ENCODE results near the gene ELOA. TPM values are rescaled to one million over a fixed set of nuclear protein-coding genes. Genes with fewer than 3 reads are reported as not detected.
"Not testable (repeated sequence)": the region's sequence is repeated elsewhere in the genome, so short reads cannot be mapped to it uniquely, and the experiment has no call there.

ELOA gene
- total RNA-seq, 1 experiment from 2014 or later = 31.3 TPM

GRCh38 chr1:23732363-23733224, 10.7 kb upstream of the ELOA start:
- no peak overlapping the region for H3K27ac Mint-ChIP-seq (ENCODE audit: unreplicated experiment)
- H3K4me1 Mint-ChIP-seq (ENCODE audit: low read depth, unreplicated experiment) = peaks cover 12% of the 10 kb centered on the region
- no peaks in the 10 kb centered on the region for H3K4me1 ChIP-seq
- no peaks in the 10 kb centered on the region for H3K9me3 Mint-ChIP-seq (ENCODE audit: unreplicated experiment)
- intact Hi-C loops (cut with micrococcal nuclease; ENCODE audit: unreplicated experiment) = no loop called here
- no TSS peak for BruUV-seq (replicated peaks)
- H3K27me3 ChIP-seq (replicated peaks; ENCODE audit: control insufficient read depth, insufficient read depth, low read length) = no peaks in the 10 kb centered on the region
- H3K4me3 Mint-ChIP-seq (ENCODE audit: unreplicated experiment) = no peak overlapping the region
- H3K9me3 ChIP-seq = no peaks in the 10 kb centered on the region
- H3K36me3 ChIP-seq (ENCODE audit: control insufficient read depth, insufficient read depth, low read length) = no peaks in the 10 kb centered on the region; the same call in 1 of the 2 replicates
- DNase-seq = no peak
- H3K27me3 Mint-ChIP-seq (ENCODE audit: insufficient read depth, unreplicated experiment) = no peaks in the 10 kb centered on the region
- CTCF ChIA-PET = interaction anchor here (0.6 to 0.8 kb wide), 2 partner anchors 95 to 419 kb away, joined by 4 to 6 read pairs; no protein-coding TSS in a partner anchor
- H3K36me3 Mint-ChIP-seq (ENCODE audit: insufficient read depth, unreplicated experiment) = peaks cover 10% of the 10 kb centered on the region
- POLR2A ChIA-PET = no interaction called here
- H3K4me3 ChIP-seq (ENCODE audit: low read depth, low read length) = no peak overlapping the region
- TF ChIP-seq, protein P1, sequence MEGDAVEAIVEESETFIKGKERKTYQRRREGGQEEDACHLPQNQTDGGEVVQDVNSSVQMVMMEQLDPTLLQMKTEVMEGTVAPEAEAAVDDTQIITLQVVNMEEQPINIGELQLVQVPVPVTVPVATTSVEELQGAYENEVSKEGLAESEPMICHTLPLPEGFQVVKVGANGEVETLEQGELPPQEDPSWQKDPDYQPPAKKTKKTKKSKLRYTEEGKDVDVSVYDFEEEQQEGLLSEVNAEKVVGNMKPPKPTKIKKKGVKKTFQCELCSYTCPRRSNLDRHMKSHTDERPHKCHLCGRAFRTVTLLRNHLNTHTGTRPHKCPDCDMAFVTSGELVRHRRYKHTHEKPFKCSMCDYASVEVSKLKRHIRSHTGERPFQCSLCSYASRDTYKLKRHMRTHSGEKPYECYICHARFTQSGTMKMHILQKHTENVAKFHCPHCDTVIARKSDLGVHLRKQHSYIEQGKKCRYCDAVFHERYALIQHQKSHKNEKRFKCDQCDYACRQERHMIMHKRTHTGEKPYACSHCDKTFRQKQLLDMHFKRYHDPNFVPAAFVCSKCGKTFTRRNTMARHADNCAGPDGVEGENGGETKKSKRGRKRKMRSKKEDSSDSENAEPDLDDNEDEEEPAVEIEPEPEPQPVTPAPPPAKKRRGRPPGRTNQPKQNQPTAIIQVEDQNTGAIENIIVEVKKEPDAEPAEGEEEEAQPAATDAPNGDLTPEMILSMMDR (IDR thresholded peaks at IDR 0.05; ENCODE audit: insufficient read depth in 1 of 2, low read depth in 1 of 2, low read length in 1 of 2, severe bottlenecking in 1 of 2, unreplicated experiment in 1 of 2) = no peak

GRCh38 chr1:23733281-23733680, 10.0 kb upstream of the ELOA start:
- H3K36me3 Mint-ChIP-seq (ENCODE audit: insufficient read depth, unreplicated experiment) = peaks cover 10% of the 10 kb centered on the region
- H3K36me3 ChIP-seq (ENCODE audit: control insufficient read depth, insufficient read depth, low read length); H3K27ac Mint-ChIP-seq (ENCODE audit: unreplicated experiment); H3K4me1 Mint-ChIP-seq (ENCODE audit: low read depth, unreplicated experiment); H3K9me3 ChIP-seq; H3K27me3 Mint-ChIP-seq (ENCODE audit: insufficient read depth, unreplicated experiment); DNase-seq; POLR2A ChIA-PET; H3K27me3 ChIP-seq (replicated peaks; ENCODE audit: control insufficient read depth, insufficient read depth, low read length); H3K9me3 Mint-ChIP-seq (ENCODE audit: unreplicated experiment); BruUV-seq (replicated peaks); H3K4me3 Mint-ChIP-seq (ENCODE audit: unreplicated experiment); intact Hi-C loops (cut with micrococcal nuclease; ENCODE audit: unreplicated experiment); H3K4me3 ChIP-seq (ENCODE audit: low read depth, low read length); H3K4me1 ChIP-seq: not testable (repeated sequence)
- CTCF ChIA-PET = interaction anchor here (0.6 kb wide), 2 partner anchors 43 to 419 kb away, joined by 4 to 5 read pairs; no protein-coding TSS in a partner anchor

- no peaks in the 10 kb centered on the region for H3K4me1 Mint-ChIP-seq (ENCODE audit: low read depth, unreplicated experiment)
- no peaks in the 10 kb centered on the region for H3K9me3 ChIP-seq
- intact Hi-C loops (cut with micrococcal nuclease; ENCODE audit: unreplicated experiment) = no loop called here
- H3K36me3 ChIP-seq (ENCODE audit: control insufficient read depth, insufficient read depth, low read length) = no peaks in the 10 kb centered on the region
- H3K4me3 ChIP-seq (ENCODE audit: low read depth, low read length) = no peak overlapping the region
- ChIA-PET POLR2A (no interaction called here), CTCF (no interaction called here)
- BruUV-seq (replicated peaks) = no TSS peak
- no peak overlapping the region for H3K27ac Mint-ChIP-seq (ENCODE audit: unreplicated experiment)
- H3K4me1 ChIP-seq = no peaks in the 10 kb centered on the region
- no peaks in the 10 kb centered on the region for H3K27me3 Mint-ChIP-seq (ENCODE audit: insufficient read depth, unreplicated experiment)
- no peaks in the 10 kb centered on the region for H3K27me3 ChIP-seq (replicated peaks; ENCODE audit: control insufficient read depth, insufficient read depth, low read length)
- no peak overlapping the region for H3K4me3 Mint-ChIP-seq (ENCODE audit: unreplicated experiment)
- H3K9me3 Mint-ChIP-seq (ENCODE audit: unreplicated experiment) = no peaks in the 10 kb centered on the region
- TF ChIP-seq, protein P1 (IDR thresholded peaks at IDR 0.05; ENCODE audit: insufficient read depth in 1 of 2, low read depth in 1 of 2, low read length in 1 of 2, severe bottlenecking in 1 of 2, unreplicated experiment in 1 of 2) = no peak
- DNase-seq = no peak
- H3K36me3 Mint-ChIP-seq (ENCODE audit: insufficient read depth, unreplicated experiment) = no peaks in the 10 kb centered on the region
Measured at GRCh38 chr1:23736437-23737134, 6.7 kb upstream of the ELOA start.

Measured in Caco-2 (cell line).